Stimulated activated CD4-positive, alpha-beta T cell treated with anti-CD3 and anti-CD28 coated beads, Interleukin-2, amount 100 ng/mL, for 24 hours (primary cell): ENCODE data around the gene MS4A4A.

Experiments used
- DNase-seq, 2 donors: peaks; one replicate each; pipeline ENCODE4 v3.0.0-alpha.2; 2020

MS4A4A gene

DNA sequence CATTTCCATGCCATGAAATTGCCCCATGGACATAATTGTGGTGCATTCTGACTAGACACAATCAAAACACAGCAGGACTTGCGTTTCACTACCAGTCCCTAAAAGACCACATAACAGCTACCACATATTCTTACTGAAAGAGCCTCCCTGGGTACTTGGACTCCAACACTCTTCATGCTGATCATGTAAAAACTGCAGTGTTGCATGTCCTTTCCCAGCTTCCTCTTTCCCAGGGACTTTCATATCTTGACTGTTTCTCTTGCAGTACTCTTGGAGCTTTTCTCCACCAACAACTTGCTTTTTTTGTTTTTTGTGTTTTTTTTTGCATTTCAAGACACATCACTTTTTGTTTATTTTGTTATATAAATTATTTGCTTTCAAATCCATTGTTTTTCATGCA is 69.5 kb downstream of the MS4A4A start:
- DNase-seq, result no peak

DNA sequence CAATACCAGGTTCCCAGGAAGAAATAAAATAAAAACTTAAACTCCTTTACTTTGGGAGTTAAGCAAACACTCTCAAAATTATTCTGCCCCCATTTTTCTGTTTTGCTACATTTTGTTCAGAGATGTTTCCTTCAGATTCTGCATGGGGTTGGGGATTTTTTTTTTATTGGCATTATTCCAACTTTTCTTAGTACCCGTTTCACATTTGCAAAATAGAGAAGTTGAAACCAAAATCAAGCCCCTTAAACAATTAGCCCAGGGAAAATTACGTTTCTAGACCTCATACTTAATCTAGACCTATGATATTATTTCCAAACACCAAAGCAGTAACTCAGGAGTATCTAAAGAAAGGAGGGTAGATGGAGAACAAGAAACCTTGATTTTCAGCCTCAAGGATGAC is 77.3 kb downstream of the MS4A4A start:
- no peak for DNase-seq
